Activated CD8-positive, alpha-beta memory T cell treated with anti-CD3 and anti-CD28 coated beads for 48 hours (primary cell): Measurements from ENCODE around the gene IL6ST.

Experiments used
- DNase-seq, 3 experiments: peaks; one replicate each; pipeline ENCODE4 v3.0.0-alpha.2; 2020; ENCODE audit warnings: low read depth in 2 of 3, low spot score in 2 of 3

IL6ST gene

GRCh38 chr5:55897206-55897894 lies 97.4 kb downstream of the IL6ST start:
- DNase-seq: no peak

DNA sequence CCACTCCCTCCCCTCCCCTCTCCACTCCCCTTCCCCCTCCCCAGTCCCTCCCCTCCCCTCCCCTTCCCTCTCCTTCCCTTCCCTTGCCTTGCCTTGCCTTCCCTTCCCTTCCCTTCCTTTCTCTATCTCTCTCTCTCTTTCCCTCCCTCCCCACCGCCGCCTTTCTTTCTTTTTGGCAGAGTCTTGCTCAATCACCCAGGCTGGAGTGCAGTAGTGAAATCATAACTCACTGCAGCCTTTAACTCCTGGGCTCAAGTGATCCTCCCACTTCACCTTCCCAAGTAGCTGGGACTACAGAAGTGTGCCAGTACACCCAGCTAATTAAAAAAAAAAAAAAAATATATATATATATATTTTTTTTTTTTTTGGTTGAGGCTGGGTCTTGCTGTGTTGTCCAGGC lies 98.1 kb downstream of the IL6ST start:
- DNase-seq: no peak

GRCh38 chr5:55896238-55896637 lies 98.5 kb downstream of the IL6ST start:
- no peak for DNase-seq

GRCh38 chr5:55895346-55895745 lies 99.4 kb downstream of the IL6ST start:
- no peak for DNase-seq

GRCh38 chr5:55894135-55894534 lies 100.6 kb downstream of the IL6ST start:
- no peak for DNase-seq

- no peak for DNase-seq
Observed at GRCh38 chr5:55892479-55892878, 102.3 kb downstream of the IL6ST start.

GRCh38 chr5:55888205-55888604 lies 106.6 kb downstream of the IL6ST start:
- no peak for DNase-seq

DNA sequence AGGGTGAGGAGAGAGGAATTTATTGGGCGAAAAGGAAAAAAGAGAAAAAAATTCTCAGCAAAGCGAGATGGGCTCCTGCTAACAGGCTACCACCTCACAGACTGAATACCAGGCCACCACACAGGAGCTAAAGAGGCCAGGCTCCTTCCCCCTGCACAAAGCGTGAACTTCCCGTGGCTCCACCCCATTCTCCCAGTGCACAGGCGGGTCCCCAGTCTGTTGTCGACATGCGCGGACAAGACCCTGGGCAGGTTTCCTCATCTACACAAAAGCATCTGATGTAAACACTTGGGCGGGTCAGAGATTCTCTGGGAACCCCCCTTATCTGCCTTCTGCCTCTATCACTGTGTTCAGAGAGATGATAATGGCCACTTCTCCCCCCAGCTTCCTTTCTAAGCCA lies 109.4 kb downstream of the IL6ST start:
- no peak for DNase-seq
